ENCODE measurements around the gene PSORS1C1. TPM values are rescaled to one million over a fixed set of nuclear protein-coding genes. Genes with fewer than 3 reads are reported as not detected.

PSORS1C1 gene
- total RNA-seq, 1 donor from 2014 or later: not detected

GRCh38 chr6:31087494-31088089 lies 27.0 kb upstream of the PSORS1C1 start:
- H3K4me3 Mint-ChIP-seq: no peak overlapping the region
- peak; percentile 96 for DNase-seq
- H3K9me3 Mint-ChIP-seq: no peaks in the 10 kb centered on the region
- H3K36me3 Mint-ChIP-seq (ENCODE audit: low read depth): no peaks in the 10 kb centered on the region
- intact Hi-C loops (cut with micrococcal nuclease): loop anchor here (2.0 to 10.0 kb wide), 6 partner anchors 173 to 545 kb away; partner anchors contain the start of genes FLOT1, IER3, TUBB and VARS2
- H3K27me3 Mint-ChIP-seq: peaks cover 16% of the 10 kb centered on the region
- peaks cover 11% of the 10 kb centered on the region for H3K4me1 Mint-ChIP-seq
- H3K27ac Mint-ChIP-seq: no peak overlapping the region

GRCh38 chr6:31090275-31090972 lies 24.2 kb upstream of the PSORS1C1 start:
- Mint-ChIP-seq H3K4me1 (peaks cover 23% of the 10 kb centered on the region), H3K9me3 (no peaks in the 10 kb centered on the region), H3K4me3 (no peak overlapping the region), H3K27me3 (peaks cover 10% of the 10 kb centered on the region), H3K27ac (no peak overlapping the region), H3K36me3 (ENCODE audit: low read depth) (no peaks in the 10 kb centered on the region)
- intact Hi-C loops (cut with micrococcal nuclease): no loop called here
- no peak for DNase-seq

GRCh38 chr6:31090973-31091364 lies 23.6 kb upstream of the PSORS1C1 start:
- H3K4me3 Mint-ChIP-seq: no peak overlapping the region
- H3K27ac Mint-ChIP-seq: no peak overlapping the region

DNA sequence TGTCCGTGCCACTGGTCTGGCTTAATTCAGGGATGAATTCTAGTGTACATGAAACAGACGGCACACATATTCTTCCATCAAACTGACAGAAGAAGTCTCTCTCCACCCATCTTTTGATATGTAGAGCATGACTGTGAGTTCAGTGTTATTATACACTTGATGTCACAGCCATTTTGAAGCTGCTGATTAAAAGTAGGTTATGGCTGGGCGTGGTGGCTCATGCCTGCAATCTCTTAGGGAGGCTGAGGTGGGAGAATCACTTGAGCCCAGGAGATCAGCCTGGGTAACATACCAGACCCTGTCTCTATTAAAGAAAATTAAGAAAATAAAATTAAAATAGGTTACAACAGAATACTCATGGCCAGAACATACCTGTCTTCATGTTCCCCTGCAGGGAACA lies 22.9 kb upstream of the PSORS1C1 start:
- Mint-ChIP-seq H3K36me3 (ENCODE audit: low read depth) (no peaks in the 10 kb centered on the region), H3K27ac (no peak overlapping the region), H3K27me3 (peaks cover 6% of the 10 kb centered on the region), H3K4me3 (no peak overlapping the region), H3K9me3 (no peaks in the 10 kb centered on the region), H3K4me1 (peaks cover 23% of the 10 kb centered on the region)
- DNase-seq: no peak
- intact Hi-C loops (cut with micrococcal nuclease): no loop called here

More at GRCh38 chr6:31090973-31091364, 23.6 kb upstream of the PSORS1C1 start:
- DNase-seq: no peak
- intact Hi-C loops (cut with micrococcal nuclease): no loop called here
- H3K36me3 Mint-ChIP-seq (ENCODE audit: low read depth): no peaks in the 10 kb centered on the region
- H3K4me1 Mint-ChIP-seq: peaks cover 23% of the 10 kb centered on the region
- H3K9me3 Mint-ChIP-seq: no peaks in the 10 kb centered on the region
- peaks cover 6% of the 10 kb centered on the region for H3K27me3 Mint-ChIP-seq

- intact Hi-C loops (cut with micrococcal nuclease): no loop called here
- Mint-ChIP-seq H3K27ac (no peak overlapping the region), H3K27me3 (peaks cover 3% of the 10 kb centered on the region), H3K4me1 (peaks cover 17% of the 10 kb centered on the region), H3K36me3 (ENCODE audit: low read depth) (no peaks in the 10 kb centered on the region), H3K9me3 (no peaks in the 10 kb centered on the region), H3K4me3 (no peak overlapping the region)
- no peak for DNase-seq
These were observed 22.4 kb upstream of the PSORS1C1 start for GRCh38 chr6:31092238-31092637.

DNA sequence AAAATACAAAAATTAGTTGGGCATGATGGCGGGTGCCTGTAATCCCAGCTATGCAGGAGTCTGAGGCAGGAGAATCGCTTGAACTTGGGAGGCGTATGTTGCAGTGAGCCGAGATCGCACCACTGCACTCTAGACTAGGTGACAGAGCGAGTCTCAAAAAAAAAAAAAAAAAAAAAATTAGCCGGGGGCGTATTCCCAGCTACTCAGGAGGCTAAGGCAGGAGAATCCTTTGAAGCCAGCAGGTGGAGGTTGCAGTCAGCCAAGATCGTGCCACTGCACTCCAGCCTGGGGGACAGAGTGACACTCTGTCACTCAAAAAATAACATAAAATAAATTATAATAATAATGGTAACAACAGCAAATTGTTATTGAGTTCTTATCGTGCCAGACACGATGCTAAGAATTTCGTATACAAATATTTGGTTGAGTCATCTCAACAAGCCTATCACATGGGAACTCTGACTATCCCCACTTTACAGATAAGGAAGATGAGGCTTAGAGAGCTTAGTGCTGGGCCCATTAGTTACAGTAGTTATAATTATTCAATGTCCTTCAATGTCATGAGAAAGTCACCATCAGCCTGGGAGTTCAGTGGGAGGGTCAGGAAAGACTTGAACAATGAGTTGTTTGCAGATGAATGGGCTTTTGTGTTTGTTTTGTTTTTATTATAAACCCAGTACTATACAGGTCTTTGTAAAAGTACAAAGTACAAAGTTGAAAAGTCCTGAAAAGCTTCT lies 21.7 kb upstream of the PSORS1C1 start:
- Mint-ChIP-seq H3K36me3 (ENCODE audit: low read depth) (no peaks in the 10 kb centered on the region), H3K9me3 (no peaks in the 10 kb centered on the region), H3K4me3 (no peak overlapping the region), H3K27me3 (peaks cover 5% of the 10 kb centered on the region), H3K27ac (no peak overlapping the region), H3K4me1 (peaks cover 15% of the 10 kb centered on the region)
- intact Hi-C loops (cut with micrococcal nuclease): no loop called here
- DNase-seq: no peak

GRCh38 chr6:31094389-31094881 lies 20.2 kb upstream of the PSORS1C1 start:
- no peaks in the 10 kb centered on the region for H3K9me3 Mint-ChIP-seq
- no peak overlapping the region for H3K4me3 Mint-ChIP-seq
- peak; percentile 70 for DNase-seq
- peak overlapping the region; percentile 45 for H3K27ac Mint-ChIP-seq
- intact Hi-C loops (cut with micrococcal nuclease): no loop called here
- H3K36me3 Mint-ChIP-seq (ENCODE audit: low read depth): no peaks in the 10 kb centered on the region
- peaks cover 7% of the 10 kb centered on the region for H3K27me3 Mint-ChIP-seq
- H3K4me1 Mint-ChIP-seq: peaks cover 15% of the 10 kb centered on the region

DNA sequence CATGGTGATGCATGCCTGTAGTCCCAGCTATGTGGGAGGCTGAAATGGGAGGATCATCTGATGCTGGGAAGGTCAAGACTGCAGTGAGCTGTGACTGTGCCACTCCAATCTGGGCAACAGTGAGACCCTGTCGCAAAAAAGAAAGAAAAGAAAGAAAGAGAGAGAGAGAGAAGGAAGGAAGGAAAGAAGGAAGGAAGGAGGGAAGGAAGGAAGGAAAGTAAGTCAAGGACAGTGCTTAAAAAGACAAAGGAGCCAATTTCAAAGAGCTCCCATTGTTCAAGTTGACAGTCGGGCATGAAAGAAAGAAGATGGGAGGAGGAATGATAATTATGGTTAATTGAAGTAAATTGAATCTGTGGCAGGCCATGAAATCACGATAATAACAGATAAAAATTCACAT lies 18.4 kb upstream of the PSORS1C1 start:
- H3K27ac Mint-ChIP-seq: no peak overlapping the region
- H3K9me3 Mint-ChIP-seq: no peaks in the 10 kb centered on the region
- H3K36me3 Mint-ChIP-seq (ENCODE audit: low read depth): no peaks in the 10 kb centered on the region
- H3K4me3 Mint-ChIP-seq: no peak overlapping the region
- intact Hi-C loops (cut with micrococcal nuclease): no loop called here
- no peak for DNase-seq
- H3K4me1 Mint-ChIP-seq: peaks cover 15% of the 10 kb centered on the region
- H3K27me3 Mint-ChIP-seq: peaks cover 14% of the 10 kb centered on the region

- H3K4me1 Mint-ChIP-seq: peaks cover 15% of the 10 kb centered on the region
- H3K4me3 Mint-ChIP-seq: no peak overlapping the region
- H3K27ac Mint-ChIP-seq: no peak overlapping the region
- DNase-seq: no peak
- H3K36me3 Mint-ChIP-seq (ENCODE audit: low read depth): no peaks in the 10 kb centered on the region
- no peaks in the 10 kb centered on the region for H3K9me3 Mint-ChIP-seq
- peaks cover 14% of the 10 kb centered on the region for H3K27me3 Mint-ChIP-seq
- intact Hi-C loops (cut with micrococcal nuclease): no loop called here
These were observed 17.9 kb upstream of the PSORS1C1 start for GRCh38 chr6:31096656-31097055.

- no peaks in the 10 kb centered on the region for H3K9me3 Mint-ChIP-seq
- H3K4me3 Mint-ChIP-seq: no peak overlapping the region
- H3K27ac Mint-ChIP-seq: no peak overlapping the region
- intact Hi-C loops (cut with micrococcal nuclease): no loop called here
- H3K4me1 Mint-ChIP-seq: peaks cover 15% of the 10 kb centered on the region
- no peaks in the 10 kb centered on the region for H3K36me3 Mint-ChIP-seq (ENCODE audit: low read depth)
- DNase-seq: no peak
- H3K27me3 Mint-ChIP-seq: peaks cover 12% of the 10 kb centered on the region
These were observed 16.1 kb upstream of the PSORS1C1 start for GRCh38 chr6:31098449-31098938.

DNA sequence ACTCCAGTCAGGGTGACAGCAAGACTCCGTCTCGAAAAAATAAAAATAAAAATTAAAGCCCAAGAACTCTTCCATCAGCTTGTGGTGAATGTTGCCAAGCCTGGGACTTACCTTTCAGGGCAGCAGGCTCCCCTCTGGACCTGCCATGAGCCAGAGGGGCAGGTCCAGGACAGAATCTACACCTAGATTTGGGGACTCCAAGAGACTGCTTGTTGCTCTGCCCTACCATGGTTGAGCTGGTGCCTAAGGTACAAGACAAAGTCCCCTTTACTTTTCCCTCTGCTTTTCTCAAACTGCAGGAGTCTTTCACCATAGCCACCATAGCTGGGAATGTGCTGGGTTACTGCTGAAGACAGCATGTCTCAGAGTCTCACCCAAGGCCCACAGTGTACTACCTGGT lies 11.5 kb upstream of the PSORS1C1 start:
- no peak overlapping the region for H3K27ac Mint-ChIP-seq
- H3K4me1 Mint-ChIP-seq: no peaks in the 10 kb centered on the region
- no peak for DNase-seq
- H3K4me3 Mint-ChIP-seq: no peak overlapping the region
- intact Hi-C loops (cut with micrococcal nuclease): no loop called here
- no peaks in the 10 kb centered on the region for H3K36me3 Mint-ChIP-seq (ENCODE audit: low read depth)
- H3K9me3 Mint-ChIP-seq: no peaks in the 10 kb centered on the region
- H3K27me3 Mint-ChIP-seq: peaks cover 13% of the 10 kb centered on the region

DNA sequence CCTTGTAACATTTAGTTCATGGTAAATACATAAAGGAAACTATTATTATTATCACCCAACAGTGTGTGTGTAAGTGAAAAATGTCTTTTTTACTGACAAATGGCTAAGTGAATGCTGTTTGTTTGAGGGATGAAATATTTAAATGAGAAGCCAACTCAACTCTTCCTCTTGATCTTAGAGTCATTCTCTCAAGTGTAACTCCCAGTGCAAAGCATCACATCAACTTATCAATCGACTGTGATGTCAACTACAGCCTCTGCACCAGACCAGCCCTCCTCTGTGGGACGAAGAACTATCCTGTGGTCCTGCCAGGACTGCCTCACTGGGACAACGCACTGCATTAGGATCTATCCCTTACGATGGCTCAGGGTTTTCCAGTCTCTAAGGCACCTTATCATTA lies 7.5 kb upstream of the PSORS1C1 start:
- Mint-ChIP-seq H3K4me1 (no peaks in the 10 kb centered on the region), H3K4me3 (no peak overlapping the region), H3K9me3 (no peaks in the 10 kb centered on the region), H3K36me3 (ENCODE audit: low read depth) (no peaks in the 10 kb centered on the region), H3K27ac (no peak overlapping the region), H3K27me3 (peaks cover 14% of the 10 kb centered on the region)
- DNase-seq: no peak
- intact Hi-C loops (cut with micrococcal nuclease): no loop called here

DNA sequence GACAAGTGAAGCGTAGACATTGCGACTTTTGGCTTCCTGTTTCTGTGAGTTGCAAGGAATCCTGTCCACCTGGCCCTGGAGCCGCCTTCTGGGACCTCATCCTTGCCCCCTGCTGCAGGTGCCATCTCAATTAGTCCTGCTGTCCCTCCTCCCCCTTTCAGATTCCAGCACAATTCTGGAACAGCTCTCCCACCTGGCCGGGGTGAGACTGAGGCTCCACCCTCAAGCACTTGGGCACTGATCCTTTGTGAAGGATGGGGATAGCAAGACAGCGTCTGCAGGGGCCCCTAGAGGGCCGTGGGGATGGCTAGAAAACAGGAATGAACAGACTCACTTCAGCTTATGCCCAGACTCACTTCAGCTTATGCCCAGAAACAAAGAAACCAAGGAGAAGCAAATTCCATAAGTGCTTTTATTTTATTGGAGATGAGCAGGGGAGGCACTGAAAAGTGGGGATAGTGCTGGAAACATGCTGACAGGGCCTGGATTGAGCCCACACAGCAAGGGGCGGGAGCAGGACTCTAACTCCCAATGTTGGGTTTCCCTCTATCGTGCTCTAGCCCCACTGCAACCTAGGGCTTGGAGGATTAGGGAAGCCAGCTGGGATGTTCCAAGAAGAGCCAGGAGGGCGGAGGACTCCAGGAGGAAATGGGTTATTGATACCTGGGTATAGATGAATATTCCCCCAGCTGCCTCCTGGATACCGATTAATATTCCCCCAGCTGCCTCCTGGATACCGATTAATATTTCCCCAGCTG lies 3.6 kb upstream of the PSORS1C1 start:
- Mint-ChIP-seq H3K9me3 (no peaks in the 10 kb centered on the region), H3K27me3 (peaks cover 18% of the 10 kb centered on the region), H3K36me3 (ENCODE audit: low read depth) (no peaks in the 10 kb centered on the region), H3K4me3 (no peak overlapping the region), H3K4me1 (no peaks in the 10 kb centered on the region), H3K27ac (no peak overlapping the region)
- no peak for DNase-seq
- intact Hi-C loops (cut with micrococcal nuclease): no loop called here

Data from activated CD4-positive, alpha-beta T cell treated with anti-CD3 and anti-CD28 coated beads, Interleukin-2, amount 10 ng/mL, durations not matched to agents 24 days and 14 days (primary cell).